ENCODE results near the gene FXYD2. TPM values are rescaled to one million over a fixed set of nuclear protein-coding genes. Genes with fewer than 3 reads are reported as not detected.

Gene FXYD2
- polyA plus RNA-seq, 1 donor = 316 TPM

- no peak for DNase-seq
Measured at GRCh38 chr11:117861151-117862018, 36.8 kb upstream of the FXYD2 start.

DNA sequence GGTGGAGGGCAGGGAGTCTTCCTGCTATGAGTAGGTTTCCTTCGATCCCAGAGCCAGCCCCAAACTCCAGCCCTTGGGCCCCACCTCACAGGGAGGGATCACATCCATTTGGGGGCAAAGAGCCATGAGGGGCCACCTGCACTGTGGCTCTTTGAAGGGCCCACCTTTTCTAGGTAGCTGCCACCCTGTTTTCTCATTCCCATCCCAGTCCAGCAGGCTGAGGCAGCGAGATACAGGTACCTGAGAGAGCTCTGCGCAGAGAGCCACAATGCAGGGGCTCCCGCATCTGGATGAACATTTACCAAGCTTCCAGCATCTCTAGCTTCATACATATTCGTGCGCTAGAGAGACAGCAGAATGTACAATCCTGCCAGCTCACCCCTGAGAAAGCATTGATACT lies 35.6 kb upstream of the FXYD2 start:
- DNase-seq = no peak

- DNase-seq = no peak
Measured at GRCh38 chr11:117859488-117860112, 35.1 kb upstream of the FXYD2 start.

DNA sequence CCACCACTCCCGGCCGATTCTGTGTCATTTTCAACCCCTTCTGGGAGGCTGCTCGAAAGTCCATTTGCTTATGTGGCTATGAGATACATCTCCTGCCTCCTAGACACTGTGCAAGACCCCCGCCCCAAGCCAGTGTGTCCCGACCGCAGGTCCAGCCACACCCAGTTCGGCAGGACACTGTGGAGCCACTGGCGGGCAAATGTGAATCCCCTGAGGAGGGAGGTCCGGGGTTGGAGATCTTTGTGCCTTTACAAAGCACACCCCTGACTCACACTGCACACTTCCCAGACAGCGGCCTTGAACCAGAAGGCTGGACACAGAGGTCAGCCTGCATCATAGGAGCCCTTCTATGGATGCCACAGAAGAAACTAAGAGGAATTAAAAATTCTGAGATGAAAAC lies 34.5 kb upstream of the FXYD2 start:
- DNase-seq = no peak

DNA sequence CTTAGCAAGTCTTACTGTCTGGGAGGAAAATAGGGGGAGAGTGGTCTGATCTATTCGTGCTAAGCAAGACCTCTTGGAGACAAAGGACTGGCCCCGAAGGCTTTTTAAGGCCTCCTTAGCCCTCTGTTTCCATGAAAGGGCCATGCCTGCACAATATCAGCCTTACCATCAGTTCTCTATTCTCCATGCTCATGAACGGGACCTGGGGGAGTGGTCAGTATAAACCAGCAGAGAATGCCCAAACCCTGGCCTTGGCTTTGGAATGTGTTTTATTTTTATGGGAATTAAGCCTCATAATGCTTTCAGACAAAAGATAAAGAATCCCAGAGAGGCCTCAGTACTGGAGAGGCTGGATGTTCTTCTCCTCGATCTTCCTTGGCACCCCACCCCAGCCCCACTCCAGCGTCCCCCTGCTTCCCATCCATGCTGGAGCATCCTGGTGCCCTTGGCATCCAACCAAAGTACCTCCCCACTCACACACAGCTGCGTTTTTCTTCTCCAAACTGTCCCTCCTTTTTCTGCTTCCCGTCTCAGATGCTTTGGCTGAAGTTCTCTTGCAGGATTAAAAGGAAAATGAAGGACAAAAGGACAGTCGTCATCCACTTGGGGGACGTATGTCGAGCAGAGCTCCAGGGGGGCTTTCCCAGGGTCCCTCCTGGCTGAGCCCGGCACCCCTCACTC lies 33.3 kb upstream of the FXYD2 start:
- no peak for DNase-seq

- DNase-seq = no peak
Measured at GRCh38 chr11:117855912-117856651, 31.5 kb upstream of the FXYD2 start.

DNA sequence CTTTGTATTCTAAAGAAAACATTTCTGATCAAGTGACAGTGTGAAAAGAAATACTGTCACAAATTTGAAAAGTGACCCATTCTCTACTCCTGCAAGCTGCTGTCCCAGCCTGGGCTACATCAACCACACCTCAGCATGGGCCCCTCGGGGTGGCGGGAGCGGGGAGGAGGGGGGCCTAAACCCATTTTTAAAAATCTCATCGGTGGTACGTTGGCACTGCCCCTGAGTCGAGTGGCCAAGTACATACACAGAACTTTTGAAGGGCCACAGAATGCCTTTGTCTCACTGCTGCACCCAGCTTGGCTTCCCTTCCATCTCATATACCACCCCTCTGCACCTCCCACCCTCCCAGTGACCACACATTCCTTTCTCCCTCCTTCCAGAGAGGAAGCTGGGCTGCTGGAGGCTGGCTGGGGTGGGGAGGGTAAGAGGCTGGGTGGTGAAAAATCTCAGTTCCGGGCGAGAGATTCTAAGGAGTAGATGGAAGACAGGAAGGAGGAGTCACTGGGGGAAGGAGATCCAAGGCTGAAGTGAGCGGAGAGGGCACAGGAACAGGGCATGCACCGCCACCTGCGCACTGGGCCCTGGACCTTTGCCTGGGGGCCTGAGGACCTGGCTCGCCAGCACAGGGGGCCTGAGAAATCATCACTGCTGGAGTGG lies 30.8 kb upstream of the FXYD2 start:
- DNase-seq = no peak

DNA sequence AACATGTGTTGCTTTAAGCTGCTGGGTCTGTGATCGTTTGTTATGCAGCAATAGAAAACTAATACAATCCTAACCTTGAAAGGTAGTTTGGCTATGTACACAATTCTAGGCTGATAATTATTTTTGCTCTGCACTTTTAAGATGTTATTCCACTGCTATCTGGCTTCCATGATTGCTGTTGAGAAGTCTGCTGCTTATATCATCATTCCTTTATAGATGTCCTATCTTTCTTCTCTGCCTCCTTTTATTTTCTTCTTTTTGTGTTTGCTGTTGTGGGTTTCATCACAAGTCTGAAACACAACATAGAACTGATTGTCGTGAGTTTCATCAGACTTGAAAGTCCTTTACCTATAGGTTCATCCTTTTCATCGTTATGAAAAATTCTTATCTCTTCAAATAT lies 27.8 kb upstream of the FXYD2 start:
- no peak for DNase-seq

DNA sequence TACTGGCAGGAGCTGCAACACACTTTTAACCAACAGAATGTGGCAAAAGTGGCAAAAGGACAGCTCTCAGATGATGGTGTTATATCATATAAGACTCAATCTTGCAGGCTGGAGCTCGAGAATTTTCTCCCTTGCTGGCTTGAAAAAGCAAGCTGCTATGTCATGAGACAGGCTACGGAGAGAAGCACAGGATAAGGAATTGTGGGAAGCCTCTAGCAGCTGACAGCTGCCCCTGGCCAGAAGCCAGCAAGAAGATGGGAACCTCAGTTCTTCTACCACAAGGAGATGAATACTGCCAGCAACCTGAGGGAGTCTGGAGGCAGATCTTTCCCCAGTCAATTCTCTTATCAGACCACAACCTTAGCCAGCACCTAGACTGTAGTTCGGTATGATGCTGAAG lies 27.3 kb upstream of the FXYD2 start:
- DNase-seq = no peak

- no peak for DNase-seq
Measured at GRCh38 chr11:117851106-117851505, 26.6 kb upstream of the FXYD2 start.

GRCh38 chr11:117849781-117850414 lies 25.4 kb upstream of the FXYD2 start:
- DNase-seq = no peak

- DNase-seq = no peak
Measured at GRCh38 chr11:117843666-117844484, 19.3 kb upstream of the FXYD2 start.

DNA sequence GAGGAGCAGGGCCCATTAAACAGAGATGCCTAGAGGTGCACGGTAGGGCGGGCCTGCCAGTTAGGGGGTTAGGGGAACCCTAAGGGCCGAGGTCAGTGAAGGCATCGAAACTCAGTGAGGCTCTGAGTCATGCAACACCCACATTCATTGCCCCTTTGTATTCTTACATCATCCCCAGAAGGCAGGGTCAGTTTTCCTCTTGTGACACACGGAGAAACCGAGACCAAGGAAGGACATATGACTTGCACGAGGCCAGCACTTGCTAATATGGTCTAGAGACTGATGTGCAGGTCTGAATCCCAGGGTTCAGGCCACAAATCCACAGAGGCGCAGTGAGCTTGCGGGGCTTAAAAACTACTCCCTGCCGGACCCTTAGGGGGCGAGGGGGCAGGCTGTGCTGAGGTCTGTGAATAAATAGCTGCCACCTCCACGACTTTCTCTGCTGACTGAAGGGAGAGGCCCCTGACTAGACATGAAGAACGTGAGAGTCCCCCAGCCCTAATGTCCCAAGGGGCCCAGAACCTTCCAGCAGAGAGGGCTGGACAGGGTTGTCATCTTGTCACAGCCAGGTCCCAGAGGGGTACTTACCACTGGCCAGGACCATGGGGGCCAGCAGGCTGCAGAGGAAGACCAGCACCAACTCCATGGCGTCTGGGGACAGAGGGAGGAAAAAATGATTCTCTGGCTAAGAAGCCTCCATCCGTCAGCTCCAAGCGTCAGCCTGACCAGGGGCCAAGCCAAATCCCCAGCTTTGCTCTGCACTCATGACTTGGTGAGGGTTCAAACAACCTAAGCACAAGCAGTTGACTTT lies 17.8 kb upstream of the FXYD2 start:
- DNase-seq = no peak

DNA sequence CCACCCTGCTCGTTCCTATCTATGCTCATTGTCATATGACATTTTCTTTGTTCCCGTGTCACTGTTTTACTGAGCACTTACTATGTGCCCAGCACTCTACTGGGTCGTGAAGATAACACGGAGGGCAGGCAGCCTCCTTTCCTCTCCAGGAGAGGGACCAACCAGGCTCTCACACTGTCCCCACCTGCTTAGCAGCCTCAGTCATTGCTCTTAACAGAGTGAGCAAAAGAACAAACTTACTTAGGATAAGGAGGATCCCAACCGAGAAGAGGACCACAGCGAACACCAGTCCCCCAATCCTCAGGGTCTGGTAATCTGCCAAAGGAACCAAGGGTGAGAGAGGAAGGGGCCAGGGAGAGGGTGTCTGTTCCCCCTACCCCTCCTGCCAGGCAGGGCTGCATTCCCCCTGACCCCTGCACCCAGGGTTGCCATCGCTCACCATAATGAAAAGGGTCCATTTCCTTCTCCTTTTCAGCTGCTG lies 17.0 kb upstream of the FXYD2 start:
- no peak for DNase-seq

- DNase-seq = no peak
Measured at GRCh38 chr11:117840881-117841550, 16.5 kb upstream of the FXYD2 start.

GRCh38 chr11:117839936-117840813 lies 15.6 kb upstream of the FXYD2 start:
- no peak for DNase-seq

DNA sequence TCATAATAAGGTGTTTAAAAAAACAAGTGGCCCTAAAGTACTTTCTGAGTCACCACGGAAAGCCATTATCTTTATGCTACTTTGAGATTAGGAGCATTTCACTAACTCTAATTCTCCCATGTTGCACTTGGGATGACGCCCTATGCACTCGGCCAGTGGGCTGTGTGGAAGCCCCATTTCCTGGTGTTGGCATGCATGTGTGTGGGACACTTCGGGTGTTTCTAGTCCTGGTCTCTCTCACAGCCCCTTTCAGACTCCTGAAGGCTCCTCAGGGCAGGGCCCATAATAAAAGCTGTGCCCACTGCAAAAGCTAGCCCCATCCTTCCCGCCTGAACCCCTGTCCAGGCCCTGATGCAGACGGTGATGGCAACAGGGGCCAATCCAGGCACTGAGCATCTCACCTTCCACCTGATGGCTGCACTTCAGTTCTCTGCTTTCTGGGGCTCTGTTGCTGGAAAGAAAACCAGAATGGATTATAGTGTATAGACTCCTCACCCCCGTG lies 14.9 kb upstream of the FXYD2 start:
- DNase-seq = no peak

DNA sequence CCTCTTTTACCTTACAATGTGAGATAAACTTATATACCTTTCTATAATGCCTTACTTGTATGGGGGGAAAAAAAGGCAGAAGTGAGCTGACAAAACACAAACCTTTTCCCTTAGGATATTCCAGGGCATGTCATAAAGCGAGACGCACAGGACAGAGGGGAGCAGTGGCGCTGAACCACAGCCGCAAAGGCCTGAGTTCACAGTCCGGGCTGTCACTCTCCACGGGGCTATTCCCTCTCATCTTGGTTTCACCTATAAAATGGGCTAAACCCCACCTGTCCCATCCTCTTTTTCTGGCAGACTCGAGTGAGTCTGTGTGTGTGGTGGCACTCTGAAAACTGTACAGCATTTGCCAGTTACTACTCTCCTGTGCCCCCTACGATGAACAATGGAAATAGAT lies 14.4 kb upstream of the FXYD2 start:
- DNase-seq = no peak
